HG02973 (cell line): ENCODE data around the gene CAP1.
"Not testable (repeated sequence)": the region's sequence is repeated elsewhere in the genome, so short reads cannot be mapped to it uniquely, and the experiment has no call there.

Experiments used
- ATAC-seq: cut with Tn5 transposase; IDR thresholded peaks from one replicate; pipeline ENCODE4 v1.9.1; 2021; ENCODE audit warnings: moderate library complexity; ENCODE audit not compliant: unreplicated experiment

The CAP1 gene, protein sequence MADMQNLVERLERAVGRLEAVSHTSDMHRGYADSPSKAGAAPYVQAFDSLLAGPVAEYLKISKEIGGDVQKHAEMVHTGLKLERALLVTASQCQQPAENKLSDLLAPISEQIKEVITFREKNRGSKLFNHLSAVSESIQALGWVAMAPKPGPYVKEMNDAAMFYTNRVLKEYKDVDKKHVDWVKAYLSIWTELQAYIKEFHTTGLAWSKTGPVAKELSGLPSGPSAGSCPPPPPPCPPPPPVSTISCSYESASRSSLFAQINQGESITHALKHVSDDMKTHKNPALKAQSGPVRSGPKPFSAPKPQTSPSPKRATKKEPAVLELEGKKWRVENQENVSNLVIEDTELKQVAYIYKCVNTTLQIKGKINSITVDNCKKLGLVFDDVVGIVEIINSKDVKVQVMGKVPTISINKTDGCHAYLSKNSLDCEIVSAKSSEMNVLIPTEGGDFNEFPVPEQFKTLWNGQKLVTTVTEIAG

GRCh38 chr1:40040511-40041465 lies at the start of gene CAP1:
Gene CAP1, plus strand, starts transcription at chr1:40040729. Its CDS starts 18,618 bp downstream, at chr1:40059347.
- peak; percentile 73 for ATAC-seq

DNA sequence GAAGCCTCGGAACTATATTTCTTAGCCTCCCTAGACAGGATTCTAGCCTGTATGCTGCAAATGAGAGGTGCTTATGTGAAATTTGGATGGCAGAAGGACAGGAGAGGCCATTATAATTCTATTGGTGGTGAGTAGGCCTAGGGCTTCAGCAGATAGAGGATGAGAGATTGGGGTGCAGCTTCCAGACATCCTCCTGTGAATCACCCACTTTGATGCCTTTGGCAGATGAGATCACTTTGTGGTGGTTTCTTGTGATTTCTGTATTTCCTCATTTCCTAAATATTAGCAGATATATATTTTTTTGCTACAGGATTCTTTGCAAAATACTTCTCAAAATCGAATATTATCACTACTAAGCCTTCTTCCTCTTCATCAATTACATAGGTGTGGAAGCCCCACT lies 48.3 kb upstream of the CAP1 start:
- ATAC-seq = no peak

DNA sequence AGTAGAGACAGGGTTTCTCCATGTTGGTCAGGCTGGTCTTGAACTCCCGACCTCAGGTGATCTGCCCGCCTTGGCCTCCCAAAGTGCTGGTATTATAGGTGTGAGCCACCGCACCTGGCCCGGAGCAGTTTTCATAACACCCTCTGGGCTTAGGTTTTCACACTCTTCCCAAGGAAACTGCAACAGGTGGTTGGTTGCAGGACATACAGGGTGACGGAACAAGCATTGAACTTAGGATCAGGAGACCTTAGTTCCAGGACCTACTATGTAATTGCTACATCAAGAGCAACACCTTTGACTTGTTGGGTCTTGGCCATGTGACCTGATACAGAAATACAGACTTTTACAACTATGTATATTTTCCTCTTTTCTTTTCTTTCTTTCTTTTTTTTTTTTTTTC lies 47.6 kb upstream of the CAP1 start:
- ATAC-seq = no peak

DNA sequence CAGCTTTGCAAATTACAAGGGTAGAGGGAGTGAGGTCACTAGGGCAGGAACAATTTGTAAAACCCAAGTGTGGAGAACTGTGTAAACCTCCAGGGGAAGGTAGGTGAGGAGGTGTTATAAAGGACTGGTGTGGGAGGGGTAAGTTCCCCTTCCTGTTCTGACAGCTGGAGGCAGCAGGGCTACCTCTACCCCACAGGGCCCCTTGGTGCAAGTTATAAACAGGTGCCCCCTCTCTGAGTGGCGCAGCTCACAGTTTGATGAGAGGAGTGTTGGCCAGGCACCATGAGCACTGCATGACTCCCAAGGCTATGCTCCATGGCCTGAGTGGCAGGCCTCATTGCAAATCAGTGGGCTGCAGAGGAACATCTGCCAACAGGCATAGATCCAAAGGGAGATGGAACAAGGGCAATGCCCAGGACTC lies 44.5 kb upstream of the CAP1 start:
- ATAC-seq = peak; percentile 73

- ATAC-seq = no peak
Measured at GRCh38 chr1:39996396-39997004, 44.0 kb upstream of the CAP1 start.

GRCh38 chr1:40001456-40001855 lies 39.1 kb upstream of the CAP1 start:
- no peak for ATAC-seq

- ATAC-seq = peak; percentile 76
Measured at GRCh38 chr1:40003156-40004093, 37.1 kb upstream of the CAP1 start.

- no peak for ATAC-seq
Measured at GRCh38 chr1:40004857-40005256, 35.7 kb upstream of the CAP1 start.

GRCh38 chr1:40007481-40008034 lies 33.0 kb upstream of the CAP1 start:
- not testable (repeated sequence) for ATAC-seq

- ATAC-seq = no peak
Measured at GRCh38 chr1:40011198-40011597, 29.3 kb upstream of the CAP1 start.

- ATAC-seq = no peak
Measured at GRCh38 chr1:40014253-40014706, 26.2 kb upstream of the CAP1 start.

- ATAC-seq = no peak
Measured at GRCh38 chr1:40014812-40015594, 25.5 kb upstream of the CAP1 start.

GRCh38 chr1:40017951-40018575 lies 22.5 kb upstream of the CAP1 start:
- no peak for ATAC-seq

- no peak for ATAC-seq
Measured at GRCh38 chr1:40020447-40021085, 20.0 kb upstream of the CAP1 start.

GRCh38 chr1:40023379-40023944 lies 17.1 kb upstream of the CAP1 start:
- ATAC-seq = no peak

DNA sequence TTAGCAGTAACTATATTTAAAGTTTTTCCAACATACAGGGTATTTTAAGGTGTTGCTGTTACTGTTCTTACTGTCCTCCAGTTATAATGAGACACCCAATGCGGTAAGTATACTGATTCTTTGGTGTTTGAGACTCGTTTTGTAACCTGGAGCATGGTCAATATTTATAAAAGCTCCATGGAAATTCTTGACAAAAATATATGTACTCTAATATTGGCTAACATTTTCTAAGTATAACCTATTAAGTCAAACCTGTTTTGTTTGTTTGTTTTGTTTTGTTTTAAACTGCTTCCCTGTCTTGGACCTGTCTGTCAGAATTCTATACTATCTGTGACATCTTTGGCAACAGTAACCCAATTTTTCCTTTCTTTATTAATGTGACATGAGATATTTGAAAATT lies 15.9 kb upstream of the CAP1 start:
- ATAC-seq = no peak

DNA sequence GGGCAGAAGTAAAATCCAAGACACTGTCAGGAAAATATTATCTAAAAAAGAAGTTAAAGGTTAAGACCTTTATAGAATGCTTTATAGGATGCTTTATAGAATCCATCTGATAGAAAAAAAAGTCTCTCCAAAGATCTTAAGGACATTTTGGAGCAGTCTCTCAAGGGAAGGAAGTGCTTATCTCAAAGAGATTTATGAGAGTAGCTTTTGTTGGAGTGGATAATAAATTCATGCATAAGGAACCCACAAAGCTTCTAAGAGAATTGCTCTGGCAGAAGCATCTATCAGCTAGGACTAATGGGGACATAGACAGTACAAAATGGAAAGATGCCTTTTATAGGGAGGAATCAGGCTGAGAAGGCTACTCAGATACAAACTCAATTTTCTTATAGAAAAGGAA lies 12.9 kb upstream of the CAP1 start:
- no peak for ATAC-seq

DNA sequence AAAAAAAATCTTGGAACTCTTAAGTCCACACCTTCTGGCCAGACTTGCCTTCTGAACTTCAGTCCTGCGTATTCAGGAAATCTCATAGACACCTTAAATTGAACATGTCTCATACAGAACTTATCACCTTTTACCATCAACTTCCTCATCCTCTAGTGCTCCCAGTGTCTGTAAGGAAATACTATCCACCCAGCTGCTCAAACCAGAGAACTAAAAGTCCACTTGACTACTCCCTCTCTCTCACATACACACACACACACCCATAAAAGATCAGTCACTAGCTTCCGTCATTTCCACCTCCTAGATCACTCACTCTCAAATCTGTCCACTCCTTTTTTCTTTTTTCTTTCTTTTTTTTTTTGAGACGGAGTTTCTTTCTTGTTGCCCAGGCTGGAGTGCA lies 10.9 kb upstream of the CAP1 start:
- no peak for ATAC-seq
